PC-9 (cell line): ENCODE measurements around the gene GSDME.

Experiments used
- CTCF ChIP-seq: fragments of 200-600 bp; sonication (generic); conservative IDR thresholded peaks from 2 replicates; pipeline ENCODE4 v1.6.1; 2017; ENCODE audit warnings: mixed run types, antibody characterized with exemption, mild to moderate bottlenecking, moderate library complexity
- EZH2 ChIP-seq: fragments of 200-600 bp; sonication (generic); IDR thresholded peaks from 2 replicates; pipeline ENCODE4 v1.8.0; 2017; ENCODE audit warnings: antibody characterized with exemption, low read depth

GRCh38 chr7:24709051-24709450 lies 48.2 kb downstream of the GSDME start:
- TF ChIP-seq CTCF (no peak), EZH2 (no peak)
